Non-pigmented ciliary epithelial cell (primary cell): ENCODE results near the gene TUBGCP3.
A peak's percentile ranks its signal among the peaks of the same experiment; 100 is the strongest.
"Not testable (repeated sequence)": the region's sequence is repeated elsewhere in the genome, so short reads cannot be mapped to it uniquely, and the experiment has no call there.

Experiments
- DNase-seq: peaks from one replicate; pipeline ENCODE4 v3.0.0-alpha.2; 2010; ENCODE audit warnings: low read depth

Gene TUBGCP3

GRCh38 chr13:112530861-112531260 is 57.1 kb downstream of the TUBGCP3 start:
- no peak for DNase-seq

GRCh38 chr13:112529216-112529615 is 58.7 kb downstream of the TUBGCP3 start:
- no peak for DNase-seq

- no peak for DNase-seq
Observed at GRCh38 chr13:112526146-112526853, 61.7 kb downstream of the TUBGCP3 start.

GRCh38 chr13:112525356-112525945 is 62.5 kb downstream of the TUBGCP3 start:
- no peak for DNase-seq

- DNase-seq = no peak
Observed at GRCh38 chr13:112522578-112522977, 65.4 kb downstream of the TUBGCP3 start.

- no peak for DNase-seq
Observed at GRCh38 chr13:112521073-112521685, 66.8 kb downstream of the TUBGCP3 start.

GRCh38 chr13:112519517-112520060 is 68.4 kb downstream of the TUBGCP3 start:
- DNase-seq = no peak

GRCh38 chr13:112516218-112516617 is 71.7 kb downstream of the TUBGCP3 start:
- DNase-seq = no peak

- no peak for DNase-seq
Observed at GRCh38 chr13:112513761-112514160, 74.2 kb downstream of the TUBGCP3 start.

GRCh38 chr13:112510987-112511685 is 76.8 kb downstream of the TUBGCP3 start:
- DNase-seq = no peak

GRCh38 chr13:112510002-112510780 is 77.8 kb downstream of the TUBGCP3 start:
- peak; percentile 41 for DNase-seq

- DNase-seq = no peak
Observed at GRCh38 chr13:112509190-112509589, 78.8 kb downstream of the TUBGCP3 start.

GRCh38 chr13:112506046-112506445 is 81.9 kb downstream of the TUBGCP3 start:
- DNase-seq = no peak

- DNase-seq = no peak
Observed at GRCh38 chr13:112496166-112496565, 91.8 kb downstream of the TUBGCP3 start.

- DNase-seq = no peak
Observed at GRCh38 chr13:112495465-112495864, 92.5 kb downstream of the TUBGCP3 start.

GRCh38 chr13:112489199-112489598 is 98.8 kb downstream of the TUBGCP3 start:
- DNase-seq = no peak

- DNase-seq = not testable (repeated sequence)
Observed at GRCh38 chr13:112488343-112489050, 99.5 kb downstream of the TUBGCP3 start.

- no peak for DNase-seq
Observed at GRCh38 chr13:112487127-112487517, 100.8 kb downstream of the TUBGCP3 start.

- DNase-seq = no peak
Observed at GRCh38 chr13:112486386-112487126, 101.4 kb downstream of the TUBGCP3 start.

GRCh38 chr13:112485814-112486213 is 102.1 kb downstream of the TUBGCP3 start:
- not testable (repeated sequence) for DNase-seq
